AG09319 (cell line): ENCODE measurements around the gene MYO10.

Source experiments
- DNase-seq: peaks from one replicate; pipeline ENCODE4 v3.0.0-alpha.2; 2010; ENCODE audit warnings: low read depth; ENCODE audit errors: extremely low read depth
- CTCF ChIP-seq: IDR thresholded peaks from 2 replicates; pipeline ENCODE4 v1.5.1; 2011; ENCODE audit warnings: low read depth, mild to moderate bottlenecking, inconsistent platforms, low read length, moderate library complexity

MYO10 gene

GRCh38 chr5:16618138-16618897, 317.8 kb downstream of the MYO10 start:
- DNase-seq: no peak
- no peak for TF ChIP-seq CTCF

- no peak for TF ChIP-seq CTCF
- DNase-seq: no peak
These were observed 318.7 kb downstream of the MYO10 start for GRCh38 chr5:16617274-16617968.

GRCh38 chr5:16616536-16617273, 319.4 kb downstream of the MYO10 start, which contains the start of gene RETREG1:
Gene RETREG1 (minus strand): TSS chr5:16616997. CDS start chr5:16616971, 26 bp downstream.
- no peak for DNase-seq
- TF ChIP-seq CTCF: no peak

- no peak for DNase-seq
- TF ChIP-seq CTCF: no peak
These were observed 320.1 kb downstream of the MYO10 start for GRCh38 chr5:16615741-16616535.

- no peak for DNase-seq
- TF ChIP-seq CTCF: no peak
These were observed 324.1 kb downstream of the MYO10 start for GRCh38 chr5:16612007-16612406.
